Measurements from ENCODE around the gene CTNNB1.

GRCh38 chr3:41194701-41195100, 4.6 kb upstream of the CTNNB1 start:
- no peak for TF ChIP-seq POLR2A (IDR thresholded peaks at IDR 0.05)
- TF ChIP-seq CTCF (IDR thresholded peaks at IDR 0.05), result no peak
- TF ChIP-seq EP300 (IDR thresholded peaks at IDR 0.05), result no peak

Measured in ovary (tissue), 3 donors.